ENCODE data around the gene CHST8.

- TF ChIP-seq, protein P1, sequence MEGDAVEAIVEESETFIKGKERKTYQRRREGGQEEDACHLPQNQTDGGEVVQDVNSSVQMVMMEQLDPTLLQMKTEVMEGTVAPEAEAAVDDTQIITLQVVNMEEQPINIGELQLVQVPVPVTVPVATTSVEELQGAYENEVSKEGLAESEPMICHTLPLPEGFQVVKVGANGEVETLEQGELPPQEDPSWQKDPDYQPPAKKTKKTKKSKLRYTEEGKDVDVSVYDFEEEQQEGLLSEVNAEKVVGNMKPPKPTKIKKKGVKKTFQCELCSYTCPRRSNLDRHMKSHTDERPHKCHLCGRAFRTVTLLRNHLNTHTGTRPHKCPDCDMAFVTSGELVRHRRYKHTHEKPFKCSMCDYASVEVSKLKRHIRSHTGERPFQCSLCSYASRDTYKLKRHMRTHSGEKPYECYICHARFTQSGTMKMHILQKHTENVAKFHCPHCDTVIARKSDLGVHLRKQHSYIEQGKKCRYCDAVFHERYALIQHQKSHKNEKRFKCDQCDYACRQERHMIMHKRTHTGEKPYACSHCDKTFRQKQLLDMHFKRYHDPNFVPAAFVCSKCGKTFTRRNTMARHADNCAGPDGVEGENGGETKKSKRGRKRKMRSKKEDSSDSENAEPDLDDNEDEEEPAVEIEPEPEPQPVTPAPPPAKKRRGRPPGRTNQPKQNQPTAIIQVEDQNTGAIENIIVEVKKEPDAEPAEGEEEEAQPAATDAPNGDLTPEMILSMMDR (IDR thresholded peaks at IDR 0.05; ENCODE audit: insufficient read depth, low read length, poor library complexity, severe bottlenecking): no peak
- TF ChIP-seq EZH2phosphoT487 (conservative IDR thresholded peaks at IDR 0.05; ENCODE audit: low read length): no peak
Observed at GRCh38 chr19:33673258-33673875, 51.6 kb downstream of the CHST8 start.
